GM12878 (cell line): ENCODE results near the gene ERC2. TPM values are rescaled to one million over a fixed set of nuclear protein-coding genes. Genes with fewer than 3 reads are reported as not detected.

Experiments
- ATAC-seq: fragments of 200-7000 bp; cut with Tn5 transposase; 3 replicates; pipeline ENCODE4 v1.9.1; 2020; ENCODE audit warnings: mild to moderate bottlenecking, moderate library complexity
- BruUV-seq: library from RNA; stranded (reverse); fragments of 400-500 nt; replicated peaks from 2 replicates; lab custom pipeline; 2021; lab: Mats Ljungman, UMichigan
- CTCF ChIA-PET: fragments of 300-600 bp; sonication (Branson Sonifier 250); formaldehyde crosslinking; extraction: SDS; loops from one replicate; lab custom pipeline; 2021; ENCODE audit warnings: inconsistent platforms; lab: Yijun Ruan, JAX
- POLR2A ChIA-PET: fragments of 350-600 bp; formaldehyde crosslinking; extraction: SDS; loops from one replicate; lab custom pipeline; 2021; ENCODE audit warnings: inconsistent platforms; lab: Charles Lee
- RAD21 ChIA-PET: fragments of 300-600 bp; sonication (Branson Sonifier 250); formaldehyde crosslinking; loops from one replicate; lab custom pipeline; 2023; ENCODE audit warnings: antibody characterized with exemption; ENCODE audit not compliant: unreplicated experiment; lab: Charles Lee
- SMC1A ChIA-PET: fragments of 300-600 bp; sonication (Branson Sonifier 250); formaldehyde crosslinking; loops from one replicate; lab custom pipeline; 2023; ENCODE audit not compliant: unreplicated experiment, uncharacterized antibody; lab: Charles Lee
- DNase-seq: peaks from one replicate; pipeline ENCODE4 v3.0.0-alpha.2; 2011; ENCODE audit warnings: low read depth, low spot score
- FAIRE-seq: peaks from 3 replicates; lab custom pipeline; 2011; peaks lifted over from hg19 to GRCh38; lab: Jason Lieb, UNC
- H2AFZ ChIP-seq: 2 replicates; pipeline ENCODE4 v1.6.0; 2011; ENCODE audit warnings: low read depth, low read length, control low read depth; ENCODE audit not compliant: control insufficient read depth
- H3K27ac ChIP-seq: 2 replicates; pipeline ENCODE4 v1.5.1; 2011; ENCODE audit warnings: control low read depth; ENCODE audit not compliant: control insufficient read depth, insufficient read depth
- H3K27me3 ChIP-seq, 2 experiments: replicated peaks in 1 of 2; 2 replicates each; pipeline versions ENCODE4 v1.6.0 to v1.6.1; 2011; ENCODE audit warnings: low read length in 1 of 2; ENCODE audit not compliant: control insufficient read depth in 2 of 2, insufficient read depth in 2 of 2
- H3K36me3 ChIP-seq, 2 experiments: 2 replicates each; pipeline ENCODE4 v1.5.1; 2011; ENCODE audit warnings: low read length in 1 of 2; ENCODE audit not compliant: control insufficient read depth in 2 of 2, insufficient read depth in 2 of 2
- H3K4me1 ChIP-seq: 2 replicates; pipeline ENCODE4 v1.6.1; 2011; ENCODE audit warnings: mild to moderate bottlenecking, low read length, moderate library complexity, mixed read lengths; ENCODE audit not compliant: control insufficient read depth, insufficient read depth
- H3K4me2 ChIP-seq: 2 replicates; pipeline ENCODE4 v1.6.0; 2011; ENCODE audit warnings: control low read depth; ENCODE audit not compliant: control insufficient read depth, insufficient read depth
- H3K4me3 ChIP-seq: fragments of 200-600 bp; sonication (generic); 2 replicates; pipeline ENCODE4 v1.5.1; 2016
- H3K79me2 ChIP-seq: 2 replicates; pipeline ENCODE4 v1.6.0; 2011; ENCODE audit warnings: low read length; ENCODE audit not compliant: control insufficient read depth, insufficient read depth
- H3K9ac ChIP-seq: 2 replicates; pipeline ENCODE4 v1.8.0; 2011; ENCODE audit warnings: low read length, control low read depth, mixed read lengths; ENCODE audit not compliant: control insufficient read depth, insufficient read depth
- H3K9me3 ChIP-seq: replicated peaks from 3 replicates; pipeline ENCODE4 v1.5.1; 2011; ENCODE audit warnings: mild to moderate bottlenecking, low read length; ENCODE audit not compliant: control insufficient read depth, insufficient read depth
- H4K20me1 ChIP-seq: 2 replicates; pipeline ENCODE4 v1.6.0; 2011; ENCODE audit not compliant: control insufficient read depth, insufficient read depth
- CREM ChIP-seq: IDR thresholded peaks from 2 replicates; pipeline ENCODE4 v1.6.1; 2014; ENCODE audit warnings: antibody characterized with exemption, low read depth
- IKZF1 ChIP-seq: fragments of 450-650 bp; conservative IDR thresholded peaks from 2 replicates; pipeline ENCODE4 v1.6.1; 2017; ENCODE audit warnings: antibody characterized with exemption, mild to moderate bottlenecking
- IKZF2 ChIP-seq, 2 experiments: fragments of 450-650 bp; IDR thresholded peaks; 2 replicates each; pipeline ENCODE4 v1.6.1; 2017; ENCODE audit warnings: mild to moderate bottlenecking in 2 of 2, moderate library complexity in 2 of 2
- MEF2B ChIP-seq: fragments of 450-650 bp; IDR thresholded peaks from 2 replicates; pipeline ENCODE4 v1.6.1; 2018; ENCODE audit warnings: mild to moderate bottlenecking, moderate library complexity; ENCODE audit not compliant: partially characterized antibody, poor library complexity, severe bottlenecking
- RELA ChIP-seq: fragments of 450-650 bp; IDR thresholded peaks from 2 replicates; pipeline ENCODE4 v1.8.0; 2014; ENCODE audit warnings: borderline replicate concordance; ENCODE audit not compliant: partially characterized antibody
- RFX5 ChIP-seq: IDR thresholded peaks from 2 replicates; pipeline ENCODE4 v1.6.1; 2011; ENCODE audit warnings: low read depth, low read length, improper control_type of control experiment
- RUNX3 ChIP-seq: IDR thresholded peaks from 2 replicates; pipeline ENCODE4 v1.6.1; 2012; ENCODE audit warnings: low read length, inconsistent platforms
- TCF3 ChIP-seq: IDR thresholded peaks from 2 replicates; pipeline ENCODE4 v1.6.1; 2012; ENCODE audit warnings: low read depth, mild to moderate bottlenecking, low read length, borderline replicate concordance; ENCODE audit not compliant: insufficient read depth
- USF1 ChIP-seq: IDR thresholded peaks from 2 replicates; pipeline ENCODE4 v1.6.1; 2011; ENCODE audit warnings: borderline replicate concordance, low read depth, mild to moderate bottlenecking, moderate library complexity, mixed read lengths, low read length; ENCODE audit not compliant: insufficient read depth; ENCODE audit errors: extremely low read length
- ZBTB4 ChIP-seq: fragments of 450-650 bp; formaldehyde crosslinking; IDR thresholded peaks from 2 replicates; pipeline ENCODE4 v1.4.0; 2022; ENCODE audit warnings: mild to moderate bottlenecking, moderate library complexity
- WGBS: methylation state at CpG from one replicate; pipeline ENCODE4 v1.1.6; 2016; ENCODE audit warnings: low lambda C conversion rate; ENCODE audit not compliant: insufficient replicate concordance, insufficient coverage; ENCODE audit errors: missing lambda C conversion rate; 5-methylcytosine and 5-hydroxymethylcytosine counted together
- in situ Hi-C: fragments of 300-500 bp; cut with MboI; formaldehyde crosslinking; loops from 9 replicates; pipeline ENCODE4 v1.14.3; 2018; ENCODE audit warnings: mixed read lengths
- intact Hi-C: fragments of 100-400 bp; cut with micrococcal nuclease; formaldehyde crosslinking; loops from one replicate; pipeline ENCODE4 v1.14.2; 2022; ENCODE audit not compliant: unreplicated experiment
- polyA plus RNA-seq, 11 experiments: library from polyadenylated mRNA; depleted of rRNA in 4 of 11; unstranded in 6 of 11; stranded (reverse) in 5 of 11; fragments of >200 nt; fragmentation: Nextera tagmentation in 4 of 11; fragmentation: Illumina TruSeq in 1 of 11; extraction: Ambion mirVana in 4 of 11; extraction: Trizol in 1 of 11; gene quantifications; 1 replicate in 1 of 11; 2 replicates in 10 of 11; pipeline versions ENCODE4 v1.2.1 to v1.2.3, GENCODE V29; 2011 to 2016; ENCODE audit warnings: inconsistent platforms in 2 of 11, missing spikeins in 2 of 11, low read depth in 1 of 11
- total RNA-seq, 4 experiments: library from RNA; depleted of rRNA in 3 of 4; stranded (reverse); fragments of >200 nt in 3 of 4; fragmentation: Illumina TruSeq in 1 of 4; extraction: Trizol in 1 of 4; gene quantifications; 2 replicates each; pipeline versions ENCODE4 v1.2.1 to v1.2.3, GENCODE V29; 2013 to 2021
- TF ChIP-seq, protein P1 (sequence below): IDR thresholded peaks from 2 replicates; pipeline ENCODE4 v1.6.1; 2012; ENCODE audit warnings: mild to moderate bottlenecking, low read depth, low read length
- TF ChIP-seq, protein P2 (sequence below): fragments of 450-650 bp; IDR thresholded peaks from 2 replicates; pipeline ENCODE4 v1.6.1; 2016; ENCODE audit warnings: mild to moderate bottlenecking

Gene ERC2
- total and polyA plus RNA-seq, 10 of the 15 experiments (the other 5 are each of a cell fraction or from before 2014, with no cell fraction given) = 0.06 to 1.4 (median 0.12) TPM; not detected in 3

GRCh38 chr3:55876560-55876959 is 591.7 kb downstream of the ERC2 start (continued):
- TF ChIP-seq ZBTB4 (no peak), IKZF1 (no peak)

DNA sequence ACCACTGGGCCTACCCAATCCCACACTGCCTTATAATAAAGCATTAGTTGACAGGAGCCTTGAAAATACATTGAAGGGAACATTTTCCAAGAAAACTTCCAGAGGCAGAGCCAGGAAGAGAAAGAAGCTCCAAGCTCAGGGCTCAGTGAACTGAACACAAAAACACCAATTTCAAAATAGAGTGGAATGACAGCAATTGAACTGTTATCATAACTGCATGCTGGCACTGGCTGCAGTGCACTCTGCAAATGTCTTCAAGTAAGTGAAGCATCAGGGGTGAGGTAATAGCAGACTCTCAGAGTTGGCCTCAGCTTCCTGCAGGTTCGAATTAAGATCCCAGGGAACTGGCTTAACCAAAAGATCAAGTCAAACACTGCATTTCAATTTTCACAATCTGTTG is 593.2 kb downstream of the ERC2 start:
- ChIA-PET RAD21 (no interaction called here), CTCF (interaction anchor here (0.7 to 1.2 kb wide), 3 partner anchors 9 to 399 kb away, joined by 3 read pairs; no protein-coding TSS in a partner anchor), POLR2A (interaction anchor here (0.9 kb wide), 1 partner anchor 13 kb away, joined by 3 read pairs; no protein-coding TSS in a partner anchor), SMC1A (no interaction called here)
- H3K9me3 ChIP-seq = no peaks in the 10 kb centered on the region
- peaks cover 2 to 5% of the 10 kb centered on the region in 2 experiments; a peak in 1 of 4 replicates for H3K27me3 ChIP-seq
- intact Hi-C loops = no loop called here
- no peak overlapping the region for H3K9ac ChIP-seq
- H3K79me2 ChIP-seq = no peaks in the 10 kb centered on the region
- TF ChIP-seq IKZF2 (IDR thresholded peaks at IDR 0.05) = no peak
- no peak for TF ChIP-seq RUNX3
- TF ChIP-seq RELA = no peak
- TF ChIP-seq, protein P1, sequence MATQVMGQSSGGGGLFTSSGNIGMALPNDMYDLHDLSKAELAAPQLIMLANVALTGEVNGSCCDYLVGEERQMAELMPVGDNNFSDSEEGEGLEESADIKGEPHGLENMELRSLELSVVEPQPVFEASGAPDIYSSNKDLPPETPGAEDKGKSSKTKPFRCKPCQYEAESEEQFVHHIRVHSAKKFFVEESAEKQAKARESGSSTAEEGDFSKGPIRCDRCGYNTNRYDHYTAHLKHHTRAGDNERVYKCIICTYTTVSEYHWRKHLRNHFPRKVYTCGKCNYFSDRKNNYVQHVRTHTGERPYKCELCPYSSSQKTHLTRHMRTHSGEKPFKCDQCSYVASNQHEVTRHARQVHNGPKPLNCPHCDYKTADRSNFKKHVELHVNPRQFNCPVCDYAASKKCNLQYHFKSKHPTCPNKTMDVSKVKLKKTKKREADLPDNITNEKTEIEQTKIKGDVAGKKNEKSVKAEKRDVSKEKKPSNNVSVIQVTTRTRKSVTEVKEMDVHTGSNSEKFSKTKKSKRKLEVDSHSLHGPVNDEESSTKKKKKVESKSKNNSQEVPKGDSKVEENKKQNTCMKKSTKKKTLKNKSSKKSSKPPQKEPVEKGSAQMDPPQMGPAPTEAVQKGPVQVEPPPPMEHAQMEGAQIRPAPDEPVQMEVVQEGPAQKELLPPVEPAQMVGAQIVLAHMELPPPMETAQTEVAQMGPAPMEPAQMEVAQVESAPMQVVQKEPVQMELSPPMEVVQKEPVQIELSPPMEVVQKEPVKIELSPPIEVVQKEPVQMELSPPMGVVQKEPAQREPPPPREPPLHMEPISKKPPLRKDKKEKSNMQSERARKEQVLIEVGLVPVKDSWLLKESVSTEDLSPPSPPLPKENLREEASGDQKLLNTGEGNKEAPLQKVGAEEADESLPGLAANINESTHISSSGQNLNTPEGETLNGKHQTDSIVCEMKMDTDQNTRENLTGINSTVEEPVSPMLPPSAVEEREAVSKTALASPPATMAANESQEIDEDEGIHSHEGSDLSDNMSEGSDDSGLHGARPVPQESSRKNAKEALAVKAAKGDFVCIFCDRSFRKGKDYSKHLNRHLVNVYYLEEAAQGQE = no peak
- no peak for TF ChIP-seq MEF2B
- no peak for TF ChIP-seq RFX5
- TF ChIP-seq USF1 = no peak
- TF ChIP-seq, protein P2, sequence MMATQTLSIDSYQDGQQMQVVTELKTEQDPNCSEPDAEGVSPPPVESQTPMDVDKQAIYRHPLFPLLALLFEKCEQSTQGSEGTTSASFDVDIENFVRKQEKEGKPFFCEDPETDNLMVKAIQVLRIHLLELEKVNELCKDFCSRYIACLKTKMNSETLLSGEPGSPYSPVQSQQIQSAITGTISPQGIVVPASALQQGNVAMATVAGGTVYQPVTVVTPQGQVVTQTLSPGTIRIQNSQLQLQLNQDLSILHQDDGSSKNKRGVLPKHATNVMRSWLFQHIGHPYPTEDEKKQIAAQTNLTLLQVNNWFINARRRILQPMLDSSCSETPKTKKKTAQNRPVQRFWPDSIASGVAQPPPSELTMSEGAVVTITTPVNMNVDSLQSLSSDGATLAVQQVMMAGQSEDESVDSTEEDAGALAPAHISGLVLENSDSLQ = no peak
- TF ChIP-seq TCF3 = no peak
- no peak for TF ChIP-seq CREM
- DNase-seq (no peak), FAIRE-seq (no peak), ATAC-seq (no peak)
- H3K4me1 ChIP-seq = no peaks in the 10 kb centered on the region
- no peaks in the 10 kb centered on the region for H4K20me1 ChIP-seq
- in situ Hi-C loops = no loop called here
- no TSS peak for BruUV-seq
- H3K4me3 ChIP-seq = no peak overlapping the region
- no peak overlapping the region for H3K27ac ChIP-seq
- no peaks in the 10 kb centered on the region for H3K36me3 ChIP-seq
- no peak overlapping the region for H2AFZ ChIP-seq
- no peak overlapping the region for H3K4me2 ChIP-seq
- 7% methylated on average over 1 of the region's 1 CpG for WGBS
